Activated T-cell treated with anti-CD3 and anti-CD28 coated beads for 1 hour (primary cell): ENCODE results near the gene ADAMTS2.

Experiments
- DNase-seq: peaks from one replicate; pipeline ENCODE4 v3.0.0-alpha.2; 2020; ENCODE audit warnings: low read depth

The ADAMTS2 gene

DNA sequence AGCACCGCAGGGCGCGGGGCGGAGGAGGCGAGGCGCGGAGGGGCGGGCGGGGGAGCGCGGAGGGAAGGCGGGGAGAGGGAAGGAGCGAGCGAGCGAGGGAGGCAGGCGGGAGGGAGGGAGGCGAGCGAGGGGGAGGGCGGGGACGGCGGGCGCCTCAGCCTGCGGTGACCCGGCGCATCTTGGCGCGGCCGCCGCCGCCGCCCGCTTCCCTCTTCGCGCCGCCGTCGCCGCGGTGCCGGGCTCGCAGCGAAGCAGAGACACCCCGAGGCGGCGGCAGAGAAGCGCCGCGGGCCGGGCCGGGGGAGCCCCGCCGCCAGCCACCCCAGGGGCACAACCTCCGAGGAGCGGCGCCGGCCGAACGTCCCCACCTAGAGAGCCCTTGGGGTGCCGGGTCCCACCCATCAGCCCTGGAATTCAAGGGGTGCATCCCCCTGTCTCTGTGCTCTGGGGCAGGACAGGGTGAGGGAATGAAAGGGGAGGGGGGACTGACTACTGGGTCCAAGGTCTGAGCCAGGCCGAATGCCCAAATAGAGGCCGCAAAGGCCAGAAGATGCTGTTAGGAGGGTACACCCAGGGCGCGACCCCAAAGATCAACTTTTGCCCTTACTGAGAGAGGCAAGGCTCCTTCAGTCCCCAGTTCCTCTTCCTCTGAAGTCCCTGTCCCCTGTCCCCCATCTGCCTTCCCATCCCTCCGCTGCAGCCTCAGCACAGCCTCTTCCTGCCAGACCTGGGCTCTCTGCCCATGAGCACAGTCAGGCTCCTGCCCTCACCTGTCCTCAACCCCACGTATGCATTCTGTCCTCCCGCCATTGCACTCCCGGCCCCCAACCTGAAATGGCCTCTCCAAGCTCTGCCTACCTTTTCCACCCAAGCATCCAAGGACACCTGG is at the start of gene ADAMTS2:
ADAMTS2 (minus strand) TSS at position 29 of the 889 bp plus-strand sequence. CDS start 133 bp downstream, outside the sequence.
- DNase-seq, result no peak

DNA sequence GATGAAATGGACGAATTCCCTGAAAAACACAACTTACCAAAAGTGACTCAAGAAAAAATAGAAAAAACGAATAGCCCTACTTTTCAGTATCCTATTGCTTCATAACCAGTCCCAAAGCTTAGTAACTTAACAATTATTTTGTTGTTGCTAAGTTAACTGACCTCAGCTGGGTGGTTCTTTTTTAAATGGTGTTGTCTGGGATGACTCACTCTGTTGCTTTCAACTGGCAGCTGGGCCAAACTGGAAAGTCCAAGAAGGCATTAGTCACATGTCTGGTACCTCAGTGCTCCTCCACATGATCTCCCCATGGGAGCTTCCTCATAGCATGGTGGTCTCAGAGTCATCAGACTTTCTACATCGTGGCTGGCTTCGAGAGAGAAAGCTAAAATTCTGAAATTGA is 47.8 kb upstream of the ADAMTS2 start:
- DNase-seq, result no peak

DNA sequence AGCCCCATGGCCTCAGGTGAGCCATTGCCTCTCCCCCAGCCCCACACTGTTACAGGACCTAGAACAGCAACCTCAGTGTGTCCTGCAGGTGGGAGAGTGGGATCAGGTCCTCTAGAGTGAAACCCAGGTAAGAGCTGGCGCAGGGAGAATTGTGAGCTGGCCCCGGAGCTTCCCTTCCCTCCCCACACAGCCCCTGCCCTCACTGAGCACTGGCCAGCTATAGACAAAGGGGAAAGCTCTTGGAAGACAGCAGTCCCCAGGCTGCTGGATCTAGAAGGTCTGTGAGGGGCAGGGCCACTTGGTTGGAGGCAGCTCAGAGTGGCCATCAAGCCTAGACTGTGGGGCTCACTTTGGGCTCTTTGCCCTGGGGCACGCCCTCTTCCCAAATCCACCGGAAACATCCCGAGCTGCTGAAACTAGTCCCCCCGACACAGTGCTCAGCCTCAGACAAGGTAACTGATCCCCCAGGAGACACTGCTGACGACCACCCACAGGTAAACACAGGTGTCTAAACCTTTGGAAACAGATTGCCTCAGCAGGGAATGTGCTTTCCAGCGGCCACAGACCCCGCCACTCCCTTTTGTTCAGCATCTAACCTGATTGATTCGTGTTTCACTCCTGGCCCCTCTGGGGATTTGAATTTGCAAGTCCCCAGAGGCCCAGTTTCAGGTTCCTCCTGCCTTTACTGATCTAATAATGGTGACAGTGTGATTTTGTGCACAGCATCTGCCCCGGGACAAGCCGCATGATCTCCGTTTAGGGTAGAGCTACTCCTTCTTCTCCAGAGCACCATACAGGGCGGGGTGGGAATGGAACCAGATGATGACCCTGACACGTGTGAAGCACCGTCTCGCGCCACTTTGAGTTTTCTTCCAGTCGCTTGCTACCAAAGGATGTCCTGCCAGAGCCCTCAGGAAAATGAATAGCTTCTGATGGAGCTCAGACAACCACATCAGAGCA is 42.2 kb upstream of the ADAMTS2 start:
- DNase-seq, result no peak

DNA sequence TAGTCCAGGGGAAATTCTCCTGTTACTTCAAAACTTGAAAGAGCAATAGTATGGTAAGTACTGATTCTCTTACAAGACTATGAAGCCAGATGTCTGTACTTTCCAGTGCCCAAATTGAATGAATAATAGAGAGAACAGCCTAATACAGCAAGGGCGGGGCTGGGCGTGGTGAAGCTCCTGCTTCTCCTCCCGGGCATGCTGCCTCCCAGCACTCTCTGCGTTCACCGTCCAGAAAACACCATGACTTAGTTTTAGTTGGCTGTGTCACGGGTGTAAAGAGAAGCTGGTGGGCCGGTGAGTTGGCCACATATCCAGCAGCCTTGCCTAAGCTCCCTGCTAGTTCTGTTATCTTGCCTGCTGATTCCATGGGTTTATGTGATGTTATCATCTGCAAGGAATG is 40.7 kb upstream of the ADAMTS2 start:
- DNase-seq, result no peak

DNA sequence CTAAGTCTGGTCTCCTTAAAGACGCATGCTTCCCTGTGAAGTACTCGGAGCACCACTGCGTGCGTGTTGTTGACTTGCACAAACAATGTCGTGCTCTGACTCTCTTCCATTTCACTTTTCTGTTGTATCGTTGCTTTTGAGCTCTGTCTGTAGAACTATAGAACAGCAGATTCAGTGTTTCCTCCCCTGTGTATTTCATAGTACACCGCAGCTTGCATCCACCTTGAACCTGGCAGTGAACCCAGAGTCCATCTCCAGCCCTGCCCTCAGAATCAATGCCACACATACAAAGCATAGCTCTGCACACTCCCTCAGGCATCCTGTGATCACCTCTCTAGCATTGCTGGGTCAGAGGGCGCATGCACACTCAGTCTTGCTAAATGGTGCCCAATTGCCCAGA is 37.2 kb upstream of the ADAMTS2 start:
- DNase-seq, result no peak

DNA sequence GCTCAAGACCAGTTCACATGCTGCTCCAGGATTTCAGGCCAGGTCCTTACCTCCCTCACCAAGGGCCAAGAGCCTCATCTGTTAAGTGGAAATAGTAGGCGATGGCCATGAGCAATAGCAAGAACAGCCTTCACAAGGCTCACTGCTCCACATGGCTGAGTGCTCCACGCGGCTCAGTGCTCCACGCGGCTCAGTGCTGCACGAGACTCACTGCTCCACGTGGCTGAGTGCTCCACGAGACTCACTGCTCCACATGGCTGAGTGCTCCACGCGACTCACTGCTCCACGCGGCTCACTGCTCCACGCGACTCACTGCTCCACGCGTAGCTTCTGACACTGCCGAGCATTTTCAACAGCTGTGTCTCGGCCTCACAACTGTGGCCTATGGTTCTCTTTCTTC is 36.4 kb upstream of the ADAMTS2 start:
- no peak for DNase-seq

DNA sequence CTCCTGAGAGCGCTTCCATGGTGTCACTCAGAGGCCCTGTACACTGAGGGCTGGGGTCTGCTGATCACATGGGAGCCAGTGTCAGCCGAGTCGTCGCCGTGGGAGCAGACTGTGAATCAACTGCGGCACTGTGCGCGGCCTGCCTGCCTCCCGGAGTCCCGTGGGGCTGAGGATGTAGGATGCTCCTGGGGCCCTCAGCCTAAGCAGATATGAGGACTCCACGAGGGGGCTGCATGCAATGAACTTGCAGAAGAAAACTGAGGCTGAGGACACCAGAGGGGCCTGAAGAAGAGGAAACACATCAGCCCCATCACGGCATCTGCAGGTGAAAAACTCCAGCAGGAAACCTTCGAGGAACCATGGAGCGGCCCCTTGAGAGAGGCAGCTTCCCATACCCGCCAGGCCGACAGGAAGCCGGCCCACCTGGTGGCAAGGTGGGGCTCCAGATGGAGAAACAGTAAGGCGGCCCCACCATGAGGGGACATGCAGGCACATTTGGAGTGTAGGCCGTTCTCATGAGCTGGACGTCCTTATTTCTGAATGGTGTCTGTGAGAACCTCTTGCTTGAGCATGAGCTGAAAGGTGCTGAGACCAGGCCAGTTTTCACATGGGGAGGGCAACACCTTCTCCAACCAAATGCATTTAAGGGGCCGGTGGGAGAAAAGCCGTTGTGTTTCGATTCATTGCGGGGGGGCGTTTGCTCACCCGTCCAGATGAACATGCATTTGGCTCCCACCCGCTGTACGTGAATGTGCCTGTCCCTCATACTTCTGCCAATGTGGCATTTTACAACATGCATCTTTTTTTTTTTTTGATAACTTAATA is 35.2 kb upstream of the ADAMTS2 start:
- DNase-seq, result no peak

DNA sequence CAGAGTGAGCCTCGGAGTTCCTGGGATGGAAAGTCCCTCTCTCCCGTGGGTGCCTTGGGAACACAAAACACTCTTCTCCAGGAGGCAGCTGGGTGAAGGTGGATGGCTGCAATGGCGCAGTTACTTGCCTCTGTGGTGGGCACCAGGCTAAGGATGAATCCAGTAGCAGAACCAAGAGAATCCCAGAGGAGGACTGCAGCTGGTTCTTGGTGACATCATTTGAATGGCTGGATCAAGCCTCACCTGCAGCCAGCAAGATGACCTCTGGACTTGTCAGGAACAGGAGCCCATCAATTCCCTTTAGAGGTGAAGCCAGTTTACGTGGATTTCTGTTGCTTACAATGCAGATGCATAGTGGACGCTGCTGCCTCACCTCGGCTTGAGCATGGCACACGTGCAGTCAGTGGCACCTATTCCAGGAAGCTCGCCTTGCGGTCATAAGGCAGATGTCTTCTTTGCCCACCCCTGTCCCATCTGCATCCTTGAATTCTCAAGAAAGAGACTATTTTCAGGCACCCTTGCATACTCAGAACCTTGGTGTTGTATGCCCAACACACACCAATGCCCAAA is 34.1 kb upstream of the ADAMTS2 start:
- DNase-seq, result no peak

DNA sequence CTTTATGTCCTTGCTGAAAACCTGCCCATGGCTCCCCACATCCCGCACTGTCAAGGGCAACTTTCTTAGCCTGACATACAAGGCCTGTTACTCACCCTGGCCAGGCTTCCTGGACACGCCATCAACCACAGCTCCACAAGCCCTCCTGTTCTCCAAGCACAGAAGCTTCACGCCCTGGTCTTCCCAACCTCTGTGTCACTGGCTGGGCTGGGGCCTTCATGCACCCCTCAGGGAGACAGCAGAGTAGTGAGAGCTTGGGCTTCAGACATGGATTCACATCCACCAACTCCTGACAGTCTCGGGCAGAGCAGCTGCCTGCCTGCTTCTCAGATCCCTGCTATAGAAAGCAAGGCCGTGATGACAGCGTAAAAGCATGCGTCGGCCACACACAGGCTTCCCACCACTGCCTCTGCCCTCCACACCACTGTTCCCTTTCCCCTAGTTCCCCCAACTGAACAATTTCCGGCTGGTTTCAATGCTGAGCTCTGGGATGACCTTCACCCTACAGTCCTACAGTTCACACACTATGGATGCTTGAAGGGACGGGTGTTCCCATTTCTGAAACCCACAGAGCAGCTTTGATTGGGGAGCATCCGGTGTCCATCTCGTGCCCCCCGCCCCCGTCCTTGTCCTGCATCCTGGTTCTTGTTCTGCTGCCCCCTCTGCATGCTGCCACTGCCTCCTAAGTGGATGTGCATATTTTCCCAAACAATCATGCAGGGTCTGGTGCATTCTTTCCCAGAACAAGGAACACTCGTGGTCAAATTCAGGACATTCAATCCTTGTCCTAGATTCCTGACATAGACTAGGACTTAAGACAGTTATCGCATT is 33.4 kb upstream of the ADAMTS2 start:
- DNase-seq, result no peak

DNA sequence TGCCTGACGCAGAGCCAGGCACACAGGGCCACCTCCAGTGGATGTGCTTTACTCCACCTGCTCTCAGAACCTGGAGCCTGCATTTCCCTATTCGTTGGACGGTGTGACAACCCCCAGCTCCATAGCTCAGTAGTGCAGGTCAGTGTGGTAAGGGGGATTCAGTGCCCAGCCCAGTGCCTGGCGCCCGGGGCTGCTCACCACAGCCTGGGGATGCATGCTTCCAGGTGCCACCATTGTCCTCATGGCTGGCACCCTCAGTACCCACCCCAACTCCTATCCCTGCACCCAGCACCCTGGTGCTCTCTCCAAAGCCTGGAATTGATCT is 32.8 kb upstream of the ADAMTS2 start:
- DNase-seq, result no peak

DNA sequence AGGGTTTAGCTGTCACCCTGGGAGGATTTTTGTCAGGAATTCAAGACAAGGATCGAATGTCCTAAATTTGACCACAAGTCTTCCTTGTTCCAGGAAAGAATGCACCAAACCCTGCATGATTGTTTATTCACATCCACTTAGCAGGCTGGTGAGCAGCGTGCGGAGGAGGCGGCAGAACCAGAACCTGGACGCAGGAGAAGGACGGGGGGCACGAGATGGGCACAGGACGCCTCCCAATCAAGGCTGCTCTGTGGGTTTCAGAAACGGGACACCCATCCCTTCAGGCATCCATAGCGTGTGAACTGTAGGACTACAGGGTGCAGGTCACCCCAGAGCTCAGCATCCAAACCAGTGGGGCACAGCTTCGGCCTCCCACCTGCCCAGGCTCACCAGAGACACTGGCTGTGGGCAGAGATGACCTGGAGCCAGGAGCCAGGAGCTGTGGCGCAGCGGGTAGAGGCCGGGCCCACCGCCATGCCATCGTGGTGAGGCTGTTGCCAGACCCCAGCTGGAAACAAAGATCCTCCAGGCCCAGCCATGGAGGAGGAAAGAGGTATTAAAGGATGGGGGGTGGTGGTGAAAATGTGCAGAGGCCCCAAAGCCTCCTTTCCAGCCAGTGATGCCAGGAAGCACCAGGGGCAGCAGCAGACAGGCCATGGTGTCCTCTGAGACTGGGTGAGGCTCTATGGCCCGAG is 32.3 kb upstream of the ADAMTS2 start:
- DNase-seq, result no peak

DNA sequence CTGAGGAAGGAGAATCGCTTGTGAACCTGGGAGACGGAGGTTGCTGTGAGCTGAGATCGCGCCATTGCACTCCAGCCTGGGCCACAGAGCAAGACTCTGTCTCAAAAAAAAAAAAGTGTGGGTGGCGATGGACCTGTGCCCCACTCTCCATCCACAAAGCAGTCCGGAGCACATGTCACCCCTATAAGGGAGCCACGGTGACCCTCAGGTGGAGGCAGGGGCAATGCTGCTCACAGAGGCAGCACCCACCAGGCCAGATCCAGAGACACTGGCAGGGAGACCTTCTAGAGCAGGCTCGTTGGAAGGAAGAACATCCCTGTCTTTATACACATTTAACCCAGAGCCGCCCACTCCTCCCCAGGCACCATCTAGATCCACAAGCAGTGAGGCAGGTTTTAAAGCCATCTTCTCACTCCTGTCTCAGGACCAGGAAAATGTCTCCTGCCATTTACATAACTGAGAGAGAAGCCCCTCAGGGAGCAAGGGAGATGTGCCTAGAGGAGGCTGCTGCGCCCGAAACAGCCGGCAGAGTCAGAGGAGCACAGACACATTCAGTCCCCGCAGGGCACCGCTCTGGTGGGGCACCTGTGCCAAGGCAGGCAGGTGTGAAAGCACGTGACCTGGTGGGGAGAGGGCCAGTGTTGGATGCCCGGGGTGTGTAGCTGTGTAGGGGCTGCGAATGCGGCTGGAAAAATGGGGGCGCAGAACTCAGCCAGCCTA is 31.6 kb upstream of the ADAMTS2 start:
- DNase-seq, result no peak

DNA sequence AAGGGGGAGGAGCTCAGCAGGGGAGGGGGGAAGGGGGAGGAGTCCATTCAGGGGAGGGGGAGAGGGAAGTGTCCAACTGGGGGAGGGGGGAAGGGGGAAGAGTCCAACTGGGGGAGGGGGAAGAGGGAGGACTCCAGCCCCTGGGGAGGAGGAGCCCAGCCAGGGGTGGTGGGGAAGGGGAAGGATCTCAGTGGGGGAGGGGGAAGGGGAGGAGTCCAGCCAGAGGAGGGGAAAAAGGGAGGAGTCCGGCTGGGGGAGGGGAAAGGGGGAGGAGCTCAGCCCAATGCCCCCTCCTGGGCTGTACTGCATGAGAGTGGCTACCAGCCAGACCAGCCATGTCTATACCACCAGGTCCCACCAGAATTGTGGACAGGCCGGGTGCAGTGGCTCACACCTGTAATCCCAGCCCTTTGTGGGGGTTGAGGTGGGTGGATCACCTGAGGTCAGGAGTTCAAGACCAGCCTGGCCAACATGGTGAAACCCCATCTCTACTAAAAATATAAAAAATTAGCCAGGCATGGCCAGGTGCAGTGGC is 30.6 kb upstream of the ADAMTS2 start:
- no peak for DNase-seq

DNA sequence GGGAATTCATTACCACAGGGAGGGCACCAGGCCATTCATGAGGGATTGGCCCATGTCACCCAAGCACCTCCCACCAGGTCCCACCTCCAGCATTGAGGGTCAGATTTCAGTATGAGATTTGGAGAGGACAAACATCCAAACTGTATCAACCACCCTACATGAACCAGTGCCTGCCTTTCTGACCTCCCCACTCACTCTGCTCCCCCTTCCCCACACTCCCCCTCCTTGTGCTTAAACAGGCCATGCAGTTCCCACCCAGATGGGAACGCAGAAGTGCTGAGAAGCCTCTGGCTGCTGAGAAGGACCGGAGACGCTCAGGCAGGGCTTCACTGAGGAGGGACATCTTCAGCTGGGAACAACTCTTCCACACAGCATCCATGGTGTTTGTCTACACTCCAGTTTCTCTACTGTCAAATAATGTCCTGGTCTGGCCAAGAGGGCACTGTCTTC is 30.0 kb upstream of the ADAMTS2 start:
- DNase-seq, result no peak

DNA sequence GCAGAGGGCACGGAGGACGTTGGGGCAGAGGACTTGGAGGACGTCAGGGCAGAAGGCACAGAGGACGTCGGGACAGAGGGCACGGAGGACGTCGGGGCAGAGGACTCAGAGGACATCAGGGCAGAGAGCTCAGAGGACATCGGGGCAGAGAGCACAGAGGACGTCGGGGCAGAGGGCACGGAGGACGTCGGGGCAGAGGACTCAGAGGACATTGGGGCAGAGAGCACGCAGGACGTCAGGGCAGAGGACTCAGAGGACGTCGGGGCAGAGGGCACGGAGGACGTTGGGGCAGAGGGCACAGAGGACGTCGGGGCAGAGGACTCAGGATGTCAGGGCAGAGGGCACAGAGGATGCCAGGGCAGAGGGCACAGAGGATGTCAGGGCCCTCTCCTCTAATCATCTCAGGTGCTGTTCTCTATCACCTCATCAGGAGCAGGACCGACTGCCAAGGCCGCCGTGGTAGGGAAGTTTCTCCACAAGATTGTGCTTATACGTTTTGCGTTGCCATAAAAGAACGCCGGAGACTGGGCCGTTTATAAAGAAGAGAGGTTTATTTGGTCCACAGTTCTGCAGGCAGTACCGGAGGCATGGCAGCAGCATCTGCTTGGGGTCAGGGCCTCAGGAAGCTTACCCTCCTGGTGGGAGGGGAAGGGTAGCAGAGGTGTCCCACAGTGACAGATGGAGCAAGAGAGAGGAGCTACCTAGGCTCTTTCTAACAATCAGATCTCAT is 29.4 kb upstream of the ADAMTS2 start:
- no peak for DNase-seq

DNA sequence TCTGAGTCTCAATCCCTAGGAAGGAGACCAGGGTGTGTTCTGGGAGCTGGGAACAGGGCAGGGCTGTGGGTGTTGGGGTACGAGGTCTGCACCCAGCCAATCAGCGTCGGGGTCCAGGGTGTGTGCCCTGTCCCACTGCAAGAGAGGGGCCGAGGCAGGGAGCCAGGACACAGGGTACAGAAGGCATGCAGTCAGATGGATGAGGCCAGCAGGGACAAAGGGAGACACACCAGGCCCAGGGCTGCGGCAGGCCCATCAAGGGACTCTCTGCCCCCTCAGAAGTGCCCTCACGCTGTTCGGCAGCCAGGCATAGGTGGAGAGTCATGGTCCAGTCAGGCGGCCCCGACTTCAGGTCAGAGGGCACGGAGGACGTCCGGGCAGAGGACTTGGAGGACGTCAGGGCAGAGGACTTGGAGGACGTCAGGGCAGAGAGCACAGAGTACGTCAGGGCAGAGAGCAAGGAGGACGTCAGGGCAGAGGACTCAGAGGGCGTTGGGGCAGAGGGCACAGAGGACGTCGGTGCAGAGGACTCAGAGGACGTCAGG is 28.8 kb upstream of the ADAMTS2 start:
- no peak for DNase-seq

DNA sequence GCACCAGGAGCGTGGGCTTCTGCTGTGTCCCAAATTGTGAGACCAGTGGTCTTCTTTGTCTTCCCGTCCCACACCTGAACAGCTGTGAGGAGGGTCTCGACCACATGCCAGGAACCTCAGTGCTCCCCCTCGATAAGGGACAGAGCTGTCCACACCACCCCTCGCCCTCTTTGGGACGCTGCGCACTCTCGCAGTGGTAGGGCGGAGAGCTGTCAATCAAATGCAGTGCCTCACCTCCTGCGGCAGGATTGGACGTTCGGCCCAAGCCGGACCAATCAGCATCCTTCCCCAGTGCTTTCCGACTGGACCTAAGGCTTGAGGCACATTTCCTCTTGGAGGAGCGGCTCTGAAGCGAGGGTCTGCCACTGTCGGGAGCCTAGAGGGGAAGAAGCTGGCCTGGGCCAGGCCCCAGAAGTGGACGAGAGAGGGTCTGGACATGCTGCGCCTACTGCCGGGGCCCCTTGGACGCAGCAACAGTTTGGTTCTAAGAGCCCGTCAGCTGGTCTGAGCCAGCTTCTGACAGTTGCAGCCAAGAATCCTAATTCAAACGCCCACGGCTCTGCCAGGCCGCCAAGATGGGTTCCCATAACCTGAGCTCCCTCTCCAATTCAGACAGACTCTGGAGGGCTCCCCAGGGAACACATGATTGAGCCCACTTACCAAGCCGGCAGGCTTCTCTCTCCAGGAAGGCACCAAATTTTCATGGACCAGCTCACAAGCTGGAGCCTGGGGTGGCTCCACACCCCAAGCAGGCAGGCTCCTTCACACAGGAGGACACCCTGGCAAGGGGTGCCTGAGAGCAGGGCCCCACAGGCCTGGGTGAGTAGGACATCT is 28.1 kb upstream of the ADAMTS2 start:
- no peak for DNase-seq
